Activated B cell treated with CpG ODN at 0.5 μM for 24 hours (primary cell): ENCODE data around the gene MICU1. TPM values are rescaled to one million over a fixed set of nuclear protein-coding genes. Genes with fewer than 3 reads are reported as not detected.

Experiments used
- ATAC-seq: fragments of 200-7000 bp; cut with Tn5 transposase; one replicate; pipeline ENCODE4 v1.10.0; 2021; ENCODE audit warnings: low read depth, mild to moderate bottlenecking, moderate library complexity
- CTCF ChIA-PET: fragments of 350-600 bp; sonication (Branson Sonifier 250); formaldehyde crosslinking; loops from one replicate; lab custom pipeline; 2021; ENCODE audit warnings: antibody characterized with exemption; lab: Charles Lee
- POLR2A ChIA-PET: fragments of 350-600 bp; sonication (Branson Sonifier 250); formaldehyde crosslinking; loops from one replicate; lab custom pipeline; 2021; ENCODE audit warnings: antibody characterized with exemption; lab: Charles Lee
- DNase-seq: peaks from one replicate; pipeline ENCODE4 v3.0.0; 2022
- H3K27ac Mint-ChIP-seq: one replicate; pipeline ENCODE4 v1.8.0; 2020; ENCODE audit warnings: mixed read lengths
- H3K27me3 Mint-ChIP-seq: one replicate; pipeline ENCODE4 v1.8.0; 2021; ENCODE audit warnings: mixed read lengths
- H3K36me3 Mint-ChIP-seq: one replicate; pipeline ENCODE4 v1.8.0; 2021; ENCODE audit warnings: low read depth, mixed read lengths
- H3K4me1 Mint-ChIP-seq: one replicate; pipeline ENCODE4 v1.8.0; 2021; ENCODE audit warnings: mixed read lengths
- H3K4me3 Mint-ChIP-seq: one replicate; pipeline ENCODE4 v1.8.0; 2020; ENCODE audit warnings: mild to moderate bottlenecking, mixed read lengths
- H3K9me3 Mint-ChIP-seq: one replicate; pipeline ENCODE4 v1.8.0; 2020; ENCODE audit warnings: mixed read lengths
- CTCF ChIP-seq: fragments of 200-600 bp; IDR thresholded peaks from one replicate; pipeline ENCODE4 v1.8.0; 2022; ENCODE audit warnings: antibody characterized with exemption, mild to moderate bottlenecking
- intact Hi-C: fragments of 100-400 bp; cut with micrococcal nuclease; formaldehyde crosslinking; loops from one replicate; pipeline ENCODE4 v1.15.1; 2024
- total RNA-seq: library from RNA; stranded (reverse); gene quantifications from 2 replicates; pipeline ENCODE4 v1.2.3, GENCODE V29; 2022

MICU1 gene
- total RNA-seq, 1 donor from 2014 or later, result 27.4 TPM

DNA sequence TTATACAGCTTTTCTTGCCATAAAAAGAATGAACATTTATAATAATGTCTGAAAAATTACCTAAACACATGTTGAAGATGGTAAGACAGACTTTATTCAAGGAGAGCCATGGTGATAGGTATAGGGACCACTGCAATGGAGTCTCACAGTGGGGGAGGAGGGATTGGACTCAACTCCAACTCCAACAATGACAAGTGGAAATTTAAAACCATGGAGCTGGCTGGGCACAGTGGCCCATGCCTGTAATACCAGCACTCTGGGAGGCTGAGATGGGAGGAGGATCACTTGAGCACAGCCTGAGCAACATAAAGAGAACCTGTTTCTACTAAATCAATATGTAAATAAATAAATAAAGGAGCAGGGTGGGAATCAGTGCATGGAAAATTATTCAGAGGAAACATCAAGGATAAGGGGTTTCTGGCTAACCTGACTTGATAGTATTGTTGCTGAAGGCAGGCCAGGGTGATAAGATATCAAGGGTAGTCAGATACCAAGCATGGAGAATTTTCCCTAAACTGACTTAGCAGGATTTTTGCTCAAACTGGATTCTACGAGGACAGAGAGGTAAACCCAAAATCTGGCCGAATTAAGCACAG, 19.5 kb upstream of the MICU1 start:
- no peak for TF ChIP-seq CTCF
- Mint-ChIP-seq H3K27me3 (peaks cover 2% of the 10 kb centered on the region), H3K9me3 (no peaks in the 10 kb centered on the region), H3K4me1 (peaks cover 2% of the 10 kb centered on the region), H3K27ac (no peak overlapping the region), H3K36me3 (no peaks in the 10 kb centered on the region), H3K4me3 (no peak overlapping the region)
- DNase-seq (no peak), ATAC-seq (no peak)
- ChIA-PET POLR2A (no interaction called here), CTCF (no interaction called here)
- intact Hi-C loops, result no loop called here

- intact Hi-C loops, result no loop called here
- POLR2A ChIA-PET, result no interaction called here
Measured at GRCh38 chr10:72642318-72642717, 16.4 kb upstream of the MICU1 start.

DNA sequence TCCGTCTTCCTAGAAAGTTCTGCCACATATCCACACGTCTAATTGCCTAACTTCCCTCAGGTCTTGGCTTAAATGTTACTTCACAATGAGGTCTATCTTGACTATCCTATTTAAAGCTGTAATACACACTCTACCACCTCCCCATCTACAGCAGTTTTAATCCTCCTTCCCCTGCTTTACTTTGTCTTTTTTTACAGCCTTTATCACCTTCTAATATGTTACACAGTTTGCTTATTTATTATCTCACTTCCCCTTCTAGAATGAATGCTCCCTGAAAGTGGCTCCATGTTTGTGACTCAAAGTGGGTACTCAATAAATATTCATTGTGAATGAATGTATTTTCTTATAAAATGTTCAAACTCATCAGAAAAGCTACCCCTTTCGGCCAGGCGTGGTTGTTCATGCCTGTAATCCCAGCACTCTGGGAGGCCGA, 13.6 kb upstream of the MICU1 start:
- ATAC-seq (no peak), DNase-seq (no peak)
- TF ChIP-seq CTCF, result no peak
- peaks cover 2% of the 10 kb centered on the region for H3K27me3 Mint-ChIP-seq
- H3K36me3 Mint-ChIP-seq, result no peaks in the 10 kb centered on the region
- intact Hi-C loops, result no loop called here
- ChIA-PET CTCF (no interaction called here), POLR2A (no interaction called here)
- no peaks in the 10 kb centered on the region for H3K4me1 Mint-ChIP-seq
- no peak overlapping the region for H3K27ac Mint-ChIP-seq
- no peaks in the 10 kb centered on the region for H3K9me3 Mint-ChIP-seq
- H3K4me3 Mint-ChIP-seq, result no peak overlapping the region

More at GRCh38 chr10:72642318-72642717, 16.4 kb upstream of the MICU1 start:
- CTCF ChIA-PET, result no interaction called here
- TF ChIP-seq CTCF, result no peak
- Mint-ChIP-seq H3K4me1 (no peaks in the 10 kb centered on the region), H3K36me3 (no peaks in the 10 kb centered on the region), H3K27ac (no peak overlapping the region), H3K9me3 (no peaks in the 10 kb centered on the region), H3K4me3 (no peak overlapping the region), H3K27me3 (peaks cover 2% of the 10 kb centered on the region)
- no peak for DNase-seq
- ATAC-seq, result no peak

DNA sequence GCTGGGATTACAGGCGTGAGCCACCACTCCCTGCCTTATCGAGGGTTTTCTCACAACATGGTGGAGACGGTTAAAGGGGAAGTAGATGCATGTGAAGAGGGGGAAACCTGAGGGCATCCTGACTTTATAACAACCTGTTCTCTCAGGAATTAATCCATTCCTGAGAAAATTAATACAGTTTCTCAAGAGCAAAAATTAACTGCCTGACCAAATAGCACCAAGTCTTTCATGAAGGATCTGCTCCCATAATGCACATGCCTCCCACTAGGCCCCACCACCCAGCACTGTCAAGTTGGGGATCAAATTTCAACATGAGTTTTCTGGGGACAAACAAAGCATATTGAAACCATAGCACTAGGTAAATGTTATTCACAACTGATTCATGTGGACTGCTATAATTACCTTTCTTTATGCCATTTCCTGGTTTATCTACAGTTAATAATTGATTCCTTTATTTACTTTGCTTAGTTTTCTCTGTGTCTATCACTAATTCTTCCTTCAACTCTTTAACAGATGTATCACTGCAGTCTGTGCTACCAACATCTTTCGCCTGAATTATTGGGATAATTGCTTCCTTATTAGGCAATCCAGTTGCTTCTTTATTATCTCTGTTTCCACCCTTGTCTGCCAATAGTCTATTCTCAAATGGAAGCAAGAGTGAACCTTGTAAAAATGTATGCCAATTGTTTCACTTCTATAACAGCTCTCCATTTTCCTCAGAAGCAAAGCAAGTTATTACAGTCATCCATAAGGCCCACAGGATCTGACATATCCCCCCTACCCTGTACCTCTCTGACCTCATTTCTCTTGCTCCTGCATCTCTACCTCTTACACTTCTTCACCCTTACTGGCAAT, 12.9 kb upstream of the MICU1 start:
- POLR2A ChIA-PET, result no interaction called here
- H3K4me1 Mint-ChIP-seq, result no peaks in the 10 kb centered on the region
- intact Hi-C loops, result no loop called here
- no peak overlapping the region for H3K27ac Mint-ChIP-seq
- H3K36me3 Mint-ChIP-seq, result no peaks in the 10 kb centered on the region
- no peaks in the 10 kb centered on the region for H3K9me3 Mint-ChIP-seq
- H3K4me3 Mint-ChIP-seq, result no peak overlapping the region
- ATAC-seq, result no peak
- DNase-seq, result no peak
- peaks cover 2% of the 10 kb centered on the region for H3K27me3 Mint-ChIP-seq
- TF ChIP-seq CTCF, result no peak
- CTCF ChIA-PET, result no interaction called here

DNA sequence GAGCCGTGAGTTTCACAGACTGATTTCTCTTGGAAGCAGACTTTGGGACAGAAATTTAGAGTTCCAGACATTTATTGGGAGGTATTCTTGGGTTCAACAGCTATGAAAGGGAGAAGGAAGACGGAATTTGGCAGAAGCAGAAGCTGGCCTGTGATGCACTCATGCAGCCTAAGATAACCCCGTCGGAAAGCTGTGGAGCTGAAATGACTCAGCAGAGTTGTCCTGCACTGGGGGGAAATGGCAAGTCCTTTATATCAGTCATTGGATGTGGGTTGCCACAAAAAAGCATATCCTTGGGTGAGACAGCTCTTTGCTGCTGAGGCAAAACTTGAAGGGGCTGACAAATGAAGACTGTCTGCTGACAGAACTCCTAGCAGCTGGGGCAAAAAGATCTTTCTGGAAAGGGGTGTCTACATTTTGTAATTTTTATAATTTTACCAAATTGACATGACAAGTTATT, 11.5 kb upstream of the MICU1 start:
- Mint-ChIP-seq H3K27me3 (no peaks in the 10 kb centered on the region), H3K36me3 (no peaks in the 10 kb centered on the region), H3K4me1 (no peaks in the 10 kb centered on the region), H3K27ac (no peak overlapping the region), H3K9me3 (no peaks in the 10 kb centered on the region), H3K4me3 (no peak overlapping the region)
- TF ChIP-seq CTCF, result no peak
- CTCF ChIA-PET, result no interaction called here
- ATAC-seq (no peak), DNase-seq (no peak)
- intact Hi-C loops, result no loop called here
- POLR2A ChIA-PET, result no interaction called here
